CD4-positive, alpha-beta T cell treated with Interferon alpha-2 for 1 hour (primary cell): ENCODE measurements around the gene C1orf232.

Experiments used
- DNase-seq, 2 donors: peaks; one replicate each; pipeline ENCODE4 v3.0.0-alpha.2; 2020 to 2022

Gene C1orf232

GRCh38 chr1:26168410-26169197, at the start of gene C1orf232:
Gene C1orf232 (minus strand): TSS chr1:26168963. CDS start chr1:26168499, 464 bp downstream.
- no peak for DNase-seq

- DNase-seq, result no peak
Observed at GRCh38 chr1:26215246-26215645, 46.5 kb upstream of the C1orf232 start.

- no peak for DNase-seq
Observed at GRCh38 chr1:26213335-26213905, 44.7 kb upstream of the C1orf232 start.

- DNase-seq, result no peak
Observed at GRCh38 chr1:26212726-26213125, 44.0 kb upstream of the C1orf232 start.

GRCh38 chr1:26210147-26210870, 41.5 kb upstream of the C1orf232 start:
- no peak for DNase-seq

- no peak for DNase-seq
Observed at GRCh38 chr1:26203642-26204318, 35.0 kb upstream of the C1orf232 start.

GRCh38 chr1:26200413-26200812, 31.6 kb upstream of the C1orf232 start:
- no peak for DNase-seq

- no peak for DNase-seq
Observed at GRCh38 chr1:26197813-26198212, 29.1 kb upstream of the C1orf232 start.

- no peak for DNase-seq
Observed at GRCh38 chr1:26197301-26197700, 28.5 kb upstream of the C1orf232 start.

GRCh38 chr1:26195805-26196204, 27.0 kb upstream of the C1orf232 start:
- no peak for DNase-seq

- peak in 1 of 2 donors; percentile 18 for DNase-seq
Observed at GRCh38 chr1:26191739-26192138, 23.0 kb upstream of the C1orf232 start.

GRCh38 chr1:26190373-26190987, 21.7 kb upstream of the C1orf232 start, which contains the start of gene CATSPER4:
Gene CATSPER4 (plus strand): TSS chr1:26190602. CDS start chr1:26190628, 26 bp downstream.
- peak; percentile 13 to 46 for DNase-seq

GRCh38 chr1:26189751-26190275, 21.1 kb upstream of the C1orf232 start:
- DNase-seq, result no peak

GRCh38 chr1:26189331-26189730, 20.6 kb upstream of the C1orf232 start:
- DNase-seq, result no peak

GRCh38 chr1:26188477-26188876, 19.7 kb upstream of the C1orf232 start:
- DNase-seq, result no peak

- DNase-seq, result no peak
Observed at GRCh38 chr1:26187882-26188281, 19.1 kb upstream of the C1orf232 start.

GRCh38 chr1:26184883-26185282, 16.1 kb upstream of the C1orf232 start:
- DNase-seq, result no peak

- no peak for DNase-seq
Observed at GRCh38 chr1:26184086-26184485, 15.3 kb upstream of the C1orf232 start.

- no peak for DNase-seq
Observed at GRCh38 chr1:26182383-26182696, 13.6 kb upstream of the C1orf232 start.

GRCh38 chr1:26181586-26182382, 13.0 kb upstream of the C1orf232 start:
- DNase-seq, result no peak

GRCh38 chr1:26180010-26180506, 11.3 kb upstream of the C1orf232 start:
- no peak for DNase-seq
